ENCODE measurements around the gene NIPSNAP2. TPM values are rescaled to one million over a fixed set of nuclear protein-coding genes. Genes with fewer than 3 reads are reported as not detected.

The NIPSNAP2 gene
- total and polyA plus RNA-seq, 2 of the 13 experiments (the other 11 are each of a cell fraction or from before 2014, with no cell fraction given): 40.3 to 61.5 TPM

- ChIA-PET POLR2A (interaction anchor here (1.1 to 3.7 kb wide), 2 partner anchors 11 to 97 kb away, joined by 3 to 21 read pairs; partner anchors contain the start of genes NIPSNAP2 and PSPH), CTCF (ENCODE audit: low intra/inter-chr PET ratio, low total read pairs) (no interaction called here)
- intact Hi-C loops (cut with micrococcal nuclease; ENCODE audit: unreplicated experiment): no loop called here
- BruUV-seq (replicated peaks): no TSS peak
- peak; percentile 61 for TF ChIP-seq NR2F6 (IDR thresholded peaks at IDR 0.05)
- peak; percentile 26; the same call in 1 of the 2 replicates for TF ChIP-seq NR2F6 (CRISPR knock-in tag; IDR thresholded peaks at IDR 0.05)
- TF ChIP-seq RARA (CRISPR knock-in tag; IDR thresholded peaks at IDR 0.05): peak; percentile 78
- 0 out of 2 replicates have a peak, but pooled peaks have one; percentile 27 for TF ChIP-seq PITX1 (CRISPR knock-in tag; IDR thresholded peaks at IDR 0.05)
- TF ChIP-seq FOXA1 (IDR thresholded peaks at IDR 0.05): no peak
- no peak for TF ChIP-seq FOXA1 (CRISPR knock-in tag; IDR thresholded peaks at IDR 0.05)
- no peak for TF ChIP-seq ZNF513 (CRISPR knock-in tag; conservative IDR thresholded peaks at IDR 0.05)
- TF ChIP-seq HNF4A (CRISPR knock-in tag; IDR thresholded peaks at IDR 0.05): 0 out of 2 replicates have a peak, but pooled peaks have one; percentile 18
- TF ChIP-seq ZBTB33 (CRISPR knock-in tag; IDR thresholded peaks at IDR 0.05): peak; percentile 46; the same call in 1 of the 2 replicates
- Histone ChIP-seq H3K9ac (ENCODE audit: insufficient read depth, low read depth, low read length) (no peak overlapping the region), H3K27ac (ENCODE audit: extremely low read length, insufficient read depth, low read length) (no peak overlapping the region), H3K4me2 (ENCODE audit: low read depth, low read length) (no peak overlapping the region), H3K4me1 (ENCODE audit: insufficient read depth, low read length) (peaks cover 43% of the 10 kb centered on the region), H4K20me1 (ENCODE audit: insufficient read depth, low read length) (no peaks in the 10 kb centered on the region), H3K27me3 (ENCODE audit: control insufficient read depth in 1 of 2, insufficient read depth in 2 of 2, low read length in 2 of 2) (no peaks in the 10 kb centered on the region; a peak in 1 of 5 replicates), H3K79me2 (ENCODE audit: insufficient read depth, low read length) (peaks cover 19% of the 10 kb centered on the region), H3K4me3 (replicated peaks in 1 of 3; ENCODE audit: insufficient read depth in 1 of 3, low read depth in 2 of 3, low read length in 3 of 3) (no peak overlapping the region), H2AFZ (ENCODE audit: low read length) (no peak overlapping the region), H3K36me3 (replicated peaks in 1 of 2; ENCODE audit: control insufficient read depth in 1 of 2, insufficient read depth in 2 of 2, low read length in 2 of 2) (peaks cover 1 to 17% of the 10 kb centered on the region in 2 experiments; a peak in 2 of 5 replicates), H3K9me3 (ENCODE audit: low read length) (no peaks in the 10 kb centered on the region)
- 94% methylated on average over 11 of the region's 11 CpGs for WGBS (ENCODE audit: low lambda C conversion rate)
- FAIRE-seq (no peak), DNase-seq (ENCODE audit: low spot score) (no peak), ATAC-seq (no peak)
- in situ Hi-C loops (cut with HindIII; ENCODE audit: extremely low pct_ligation_motif_present, low pct_unique_long_range_greater_than_20kb): loop anchor here (25.0 kb wide), 2 partner anchors 192 to 317 kb away; no protein-coding TSS in a partner anchor
Measured at GRCh38 chr7:55953707-55954475, 10.5 kb upstream of the NIPSNAP2 start.
